Body of pancreas (tissue), 4 donors: ENCODE data around the gene TAOK3. TPM values are rescaled to one million over a fixed set of nuclear protein-coding genes. Genes with fewer than 3 reads are reported as not detected.
"Not testable (repeated sequence)": the region's sequence is repeated elsewhere in the genome, so short reads cannot be mapped to it uniquely, and the experiment has no call there.

Experiments
- ATAC-seq: fragments of 150-250 bp; one replicate; pipeline ENCODE4 v1.9.1; 2016
- DNase-seq, 4 donors: peaks; one replicate each; pipeline ENCODE4 v3.0.0-alpha.2; 2019
- H3K27ac ChIP-seq, 4 donors: fragments of 200-600 bp; sonication (generic); 1 replicate in 3 of 4; 2 replicates in 1 of 4; pipeline versions ENCODE4 v1.5.1 to v1.6.1; 2016 to 2019; ENCODE audit warnings: mild to moderate bottlenecking in 1 of 4, mixed read lengths in 1 of 4, moderate library complexity in 1 of 4
- H3K27me3 ChIP-seq, 2 donors: fragments of 200-600 bp; sonication (generic); one replicate each; pipeline ENCODE4 v1.6.0; 2016; ENCODE audit warnings: mild to moderate bottlenecking in 1 of 2
- H3K36me3 ChIP-seq, 2 donors: fragments of 200-600 bp; sonication (generic); replicated peaks in 1 of 2; 2 replicates each; pipeline ENCODE4 v1.5.1; 2016; ENCODE audit warnings: low read depth in 2 of 2; ENCODE audit not compliant: insufficient read depth in 1 of 2
- H3K4me1 ChIP-seq: fragments of 200-600 bp; sonication (generic); one replicate; pipeline ENCODE4 v1.6.0; 2016
- H3K4me3 ChIP-seq, 2 donors: fragments of 200-600 bp; sonication (generic); 1 replicate in 1 of 2; 2 replicates in 1 of 2; pipeline ENCODE4 v1.5.1; 2016 to 2019
- H3K9me3 ChIP-seq, 3 donors: fragments of 200-600 bp; sonication (generic); 1 replicate in 2 of 3; 2 replicates in 1 of 3; pipeline ENCODE4 v1.5.1; 2016
- POLR2A ChIP-seq, 3 donors: fragments of 450-650 bp; IDR thresholded peaks; one replicate each; pipeline ENCODE4 v1.6.1; 2016; ENCODE audit warnings: antibody characterized with exemption in 3 of 3, mild to moderate bottlenecking in 2 of 3
- WGBS, 2 donors: methylation state at CpG; one replicate each; pipeline ENCODE4 v1.1.5; 2017; 5-methylcytosine and 5-hydroxymethylcytosine counted together
- intact Hi-C: fragments of 100-400 bp; cut with DNase I; formaldehyde crosslinking; loops from one replicate; pipeline ENCODE4 v1.15.1; 2023
- total RNA-seq, 2 donors: library from RNA; depleted of rRNA; stranded (reverse); fragments of >200 nt; gene quantifications; one replicate each; pipeline ENCODE4 v1.1.0, GENCODE V29; 2016
- TF ChIP-seq, protein P1 (sequence below), 7 experiments: fragments of 450-650 bp in 4 of 7; fragments of 200-600 bp in 3 of 7; sonication (generic) in 3 of 7; IDR thresholded peaks; one replicate each; pipeline ENCODE4 v1.5.1; 2016 to 2019; ENCODE audit warnings: antibody characterized with exemption in 7 of 7

TAOK3 gene
- total RNA-seq, 2 donors from 2014 or later: 15.6 to 29.3 TPM

DNA sequence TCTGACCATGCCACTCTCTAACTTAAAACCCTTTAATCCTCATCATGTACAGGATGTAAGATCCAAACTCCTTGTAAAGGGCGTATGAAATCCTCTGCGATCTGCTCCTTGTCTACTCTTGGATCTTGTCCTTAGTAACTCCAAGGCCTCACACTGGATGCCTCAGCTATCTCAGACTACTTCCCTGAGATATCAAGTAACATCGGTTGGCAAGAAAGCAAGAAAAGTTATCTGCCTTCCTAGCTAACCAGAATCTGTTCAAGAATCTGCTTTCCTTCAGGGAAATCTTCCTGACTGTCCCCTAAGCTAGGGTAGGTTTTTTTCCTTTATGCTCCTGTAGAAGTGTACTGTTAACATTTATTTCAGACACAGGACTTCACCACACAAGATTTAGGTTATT, 82.6 kb downstream of the TAOK3 start:
- Histone ChIP-seq H3K27me3 (no peaks in the 10 kb centered on the region), H3K27ac (no peak overlapping the region), H3K4me3 (no peak overlapping the region), H3K9me3 (no peaks in the 10 kb centered on the region), H3K4me1 (peaks cover 4% of the 10 kb centered on the region), H3K36me3 (no peaks in the 10 kb centered on the region)
- ATAC-seq (no peak), DNase-seq (no peak)
- 82 to 86% methylated on average over 3 of the region's 3 CpGs for WGBS, 2 donors
- no peak for TF ChIP-seq POLR2A (IDR thresholded peaks at IDR 0.05)
- TF ChIP-seq, protein P1, sequence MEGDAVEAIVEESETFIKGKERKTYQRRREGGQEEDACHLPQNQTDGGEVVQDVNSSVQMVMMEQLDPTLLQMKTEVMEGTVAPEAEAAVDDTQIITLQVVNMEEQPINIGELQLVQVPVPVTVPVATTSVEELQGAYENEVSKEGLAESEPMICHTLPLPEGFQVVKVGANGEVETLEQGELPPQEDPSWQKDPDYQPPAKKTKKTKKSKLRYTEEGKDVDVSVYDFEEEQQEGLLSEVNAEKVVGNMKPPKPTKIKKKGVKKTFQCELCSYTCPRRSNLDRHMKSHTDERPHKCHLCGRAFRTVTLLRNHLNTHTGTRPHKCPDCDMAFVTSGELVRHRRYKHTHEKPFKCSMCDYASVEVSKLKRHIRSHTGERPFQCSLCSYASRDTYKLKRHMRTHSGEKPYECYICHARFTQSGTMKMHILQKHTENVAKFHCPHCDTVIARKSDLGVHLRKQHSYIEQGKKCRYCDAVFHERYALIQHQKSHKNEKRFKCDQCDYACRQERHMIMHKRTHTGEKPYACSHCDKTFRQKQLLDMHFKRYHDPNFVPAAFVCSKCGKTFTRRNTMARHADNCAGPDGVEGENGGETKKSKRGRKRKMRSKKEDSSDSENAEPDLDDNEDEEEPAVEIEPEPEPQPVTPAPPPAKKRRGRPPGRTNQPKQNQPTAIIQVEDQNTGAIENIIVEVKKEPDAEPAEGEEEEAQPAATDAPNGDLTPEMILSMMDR (IDR thresholded peaks at IDR 0.05): no peak
- intact Hi-C loops: no loop called here

DNA sequence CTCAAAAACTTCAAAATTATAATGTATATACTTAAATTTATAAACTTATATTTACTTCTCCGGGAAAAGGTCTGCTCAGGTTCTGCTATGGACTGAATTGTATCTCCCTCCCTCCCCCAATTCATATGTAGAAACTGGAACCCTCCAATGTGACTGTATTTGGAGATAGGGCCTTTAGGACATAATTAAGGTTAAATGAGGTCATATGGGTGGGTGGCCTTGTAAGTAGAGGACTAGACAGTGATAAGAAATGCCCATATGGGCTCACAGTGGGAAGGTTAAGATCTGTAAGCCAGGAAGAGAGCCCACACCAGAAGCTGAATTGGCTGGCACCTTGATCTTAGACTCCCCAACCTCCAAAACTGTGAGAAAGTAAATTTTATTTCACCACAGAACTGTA, 84.5 kb downstream of the TAOK3 start:
- no peak for ATAC-seq
- no peak for DNase-seq
- no peaks in the 10 kb centered on the region for H3K27me3 ChIP-seq
- H3K9me3 ChIP-seq: no peaks in the 10 kb centered on the region
- H3K4me3 ChIP-seq: no peak overlapping the region
- H3K36me3 ChIP-seq: no peaks in the 10 kb centered on the region
- TF ChIP-seq POLR2A (IDR thresholded peaks at IDR 0.05): no peak
- TF ChIP-seq, protein P1 (IDR thresholded peaks at IDR 0.05): no peak
- peaks cover 4% of the 10 kb centered on the region for H3K4me1 ChIP-seq
- 81 to 85% methylated on average over 1 of the region's 1 CpG for WGBS, 2 donors
- intact Hi-C loops: no loop called here
- no peak overlapping the region for H3K27ac ChIP-seq

GRCh38 chr12:118287728-118288127, 85.0 kb downstream of the TAOK3 start:
- H3K4me3 ChIP-seq: no peak overlapping the region
- TF ChIP-seq, protein P1 (IDR thresholded peaks at IDR 0.05): no peak
- TF ChIP-seq POLR2A (IDR thresholded peaks at IDR 0.05): no peak
- no peaks in the 10 kb centered on the region for H3K36me3 ChIP-seq
- DNase-seq (no peak), ATAC-seq (no peak)
- H3K27me3 ChIP-seq: no peaks in the 10 kb centered on the region
- intact Hi-C loops: no loop called here
- no peaks in the 10 kb centered on the region for H3K9me3 ChIP-seq
- H3K27ac ChIP-seq: no peak overlapping the region
- H3K4me1 ChIP-seq: peaks cover 4% of the 10 kb centered on the region

DNA sequence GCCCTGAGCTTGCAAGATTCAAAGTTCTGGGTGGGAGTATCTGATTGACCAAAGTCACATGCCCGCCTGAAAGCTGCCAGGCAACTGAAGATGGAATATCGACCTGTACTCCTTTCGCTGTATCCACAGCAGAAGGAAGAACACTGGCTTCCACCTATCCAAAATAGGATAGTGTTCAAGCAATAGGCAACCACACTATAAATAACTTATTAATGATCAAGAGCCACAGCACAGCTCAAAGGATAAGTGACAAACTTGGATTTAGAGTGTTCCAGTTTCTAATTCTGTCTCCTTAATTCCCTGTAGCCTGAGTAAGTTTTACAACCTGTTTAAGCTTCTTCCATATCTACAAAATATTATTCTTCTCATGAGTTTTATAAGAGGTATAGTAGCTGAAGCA, 89.9 kb downstream of the TAOK3 start:
- no peak overlapping the region for H3K27ac ChIP-seq
- H3K36me3 ChIP-seq: no peaks in the 10 kb centered on the region
- no peak overlapping the region for H3K4me3 ChIP-seq
- 93 to 97% methylated on average over 3 of the region's 3 CpGs for WGBS, 2 donors
- H3K27me3 ChIP-seq: no peaks in the 10 kb centered on the region
- ATAC-seq (no peak), DNase-seq (no peak)
- H3K9me3 ChIP-seq: no peaks in the 10 kb centered on the region
- TF ChIP-seq, protein P1 (IDR thresholded peaks at IDR 0.05): no peak
- TF ChIP-seq POLR2A (IDR thresholded peaks at IDR 0.05): no peak
- intact Hi-C loops: no loop called here
- no peaks in the 10 kb centered on the region for H3K4me1 ChIP-seq

GRCh38 chr12:118278288-118278687, 94.4 kb downstream of the TAOK3 start:
- H3K27ac ChIP-seq: not testable (repeated sequence)

More at GRCh38 chr12:118278288-118278687, 94.4 kb downstream of the TAOK3 start:
- H3K4me3 ChIP-seq, H3K36me3 ChIP-seq, DNase-seq, H3K27me3 ChIP-seq, ATAC-seq, intact Hi-C loops, H3K4me1 ChIP-seq, H3K9me3 ChIP-seq: not testable (repeated sequence)
- WGBS, 2 donors: 100% methylated on average over 1 of the region's 1 CpG
